Right lobe of liver (tissue), 6 donors: ENCODE data around the gene RUNDC3A. TPM values are rescaled to one million over a fixed set of nuclear protein-coding genes. Genes with fewer than 3 reads are reported as not detected.
"Not testable (repeated sequence)": the region's sequence is repeated elsewhere in the genome, so short reads cannot be mapped to it uniquely, and the experiment has no call there.

Source experiments
- ATAC-seq, 4 donors: fragments of 200-7000 bp; cut with Tn5 transposase; one replicate each; pipeline ENCODE4 v1.9.1; 2020; ENCODE audit warnings: mild to moderate bottlenecking in 4 of 4, moderate library complexity in 4 of 4
- DNase-seq, 3 donors: peaks; one replicate each; pipeline ENCODE4 v3.0.0-alpha.2; 2020
- H3K27ac ChIP-seq, 3 donors: fragments of 200-600 bp; one replicate each; pipeline ENCODE4 v1.8.0; 2022
- H3K27me3 ChIP-seq, 2 donors: fragments of 200-600 bp; one replicate each; pipeline ENCODE4 v1.8.0; 2022
- H3K36me3 ChIP-seq, 4 donors: fragments of 200-600 bp; sonication (generic) in 1 of 4; one replicate each; pipeline versions ENCODE4 v1.5.1 to v1.8.0; 2017 to 2022; ENCODE audit warnings: control low read depth in 1 of 4
- H3K4me1 ChIP-seq, 4 donors: fragments of 200-600 bp; sonication (generic) in 1 of 4; one replicate each; pipeline versions ENCODE4 v1.5.1 to v1.8.0; 2017 to 2022; ENCODE audit warnings: control low read depth in 1 of 4
- H3K4me3 ChIP-seq, 3 donors: fragments of 200-600 bp; one replicate each; pipeline ENCODE4 v1.8.0; 2022
- H3K9me3 ChIP-seq, 4 donors: fragments of 200-600 bp; sonication (generic) in 1 of 4; one replicate each; pipeline versions ENCODE4 v1.5.1 to v1.8.0; 2017 to 2022; ENCODE audit warnings: control low read depth in 1 of 4
- POLR2A ChIP-seq: fragments of 450-650 bp; IDR thresholded peaks from one replicate; pipeline ENCODE4 v1.6.1; 2017; ENCODE audit warnings: antibody characterized with exemption, mild to moderate bottlenecking
- WGBS: methylation state at CpG from one replicate; pipeline ENCODE4 v1.1.6; 2018; ENCODE audit warnings: low coverage, low lambda C conversion rate; ENCODE audit not compliant: insufficient coverage; ENCODE audit errors: missing lambda C conversion rate; 5-methylcytosine and 5-hydroxymethylcytosine counted together
- intact Hi-C, 2 donors: fragments of 100-400 bp; cut with DNase I; formaldehyde crosslinking; loops; one replicate each; pipeline versions ENCODE4 v1.11.2 to v1.14.1; 2022
- total RNA-seq, 6 experiments: library from RNA; depleted of rRNA in 2 of 6; stranded (reverse); fragments of >200 nt in 2 of 6; fragmentation: NEBNext Ultra II Directional in 3 of 6; extraction: Animal tissue kit (Norgen Biotek cat#: 25700) in 3 of 6; gene quantifications; one replicate each; pipeline versions ENCODE4 v1.1.0 to v1.2.4, GENCODE V29; 2016 to 2023
- TF ChIP-seq, protein P1 (sequence below), 4 donors: fragments of 200-600 bp in 3 of 4; fragments of 450-650 bp in 1 of 4; IDR thresholded peaks; one replicate each; pipeline versions ENCODE4 v1.5.1 to v1.8.0; 2016 to 2022; ENCODE audit warnings: antibody characterized with exemption in 4 of 4, mild to moderate bottlenecking in 2 of 4
- donor health status: DM: no; HTN: yes; CAD: no.
- donor health status: DM: no; HTN: no; CAD: no.
- donor health status: DM: no; HTN: no; CAD: no.
- donor health status: DM: no; HTN: yes; CAD: no.
- donor health status: DM: no; HTN: yes; CAD: no.

Gene RUNDC3A
- total RNA-seq, 6 experiments from 2014 or later: 0.12 to 0.75 TPM; not detected in 4

DNA sequence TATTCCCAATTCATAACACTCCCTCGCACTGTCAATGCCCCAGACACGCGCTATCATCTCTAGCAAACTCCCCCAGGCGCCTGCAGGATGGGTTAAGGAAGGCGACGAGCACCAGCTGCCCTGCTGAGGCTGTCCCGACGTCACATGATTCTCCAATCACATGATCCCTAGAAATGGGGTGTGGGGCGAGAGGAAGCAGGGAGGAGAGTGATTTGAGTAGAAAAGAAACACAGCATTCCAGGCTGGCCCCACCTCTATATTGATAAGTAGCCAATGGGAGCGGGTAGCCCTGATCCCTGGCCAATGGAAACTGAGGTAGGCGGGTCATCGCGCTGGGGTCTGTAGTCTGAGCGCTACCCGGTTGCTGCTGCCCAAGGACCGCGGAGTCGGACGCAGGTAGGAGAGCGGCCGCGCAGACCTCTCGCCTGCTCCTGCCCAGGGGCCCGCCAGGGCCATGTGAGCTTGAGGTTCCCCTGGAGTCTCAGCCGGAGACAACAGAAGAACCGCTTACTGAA, 36.6 kb downstream of the RUNDC3A start, which contains the start of gene GRN:
TSS of gene GRN (plus strand) at position 364 of the 515 bp plus-strand sequence. CDS start 3,863 bp downstream, outside the sequence.
- intact Hi-C loops: no loop called here
- no peaks in the 10 kb centered on the region for H3K9me3 ChIP-seq
- peak; percentile 91 to 97 (median 94) for DNase-seq
- peak within 1 kb of the TSS; percentile 78 to 87 (median 79) for H3K27ac ChIP-seq
- peaks cover 0 to 6% (median 0%) of the 10 kb centered on the region in 4 donors for H3K4me1 ChIP-seq
- peak; percentile 97 to 98 (median 98) for ATAC-seq
- no peaks in the 10 kb centered on the region for H3K27me3 ChIP-seq
- TF ChIP-seq, protein P1, sequence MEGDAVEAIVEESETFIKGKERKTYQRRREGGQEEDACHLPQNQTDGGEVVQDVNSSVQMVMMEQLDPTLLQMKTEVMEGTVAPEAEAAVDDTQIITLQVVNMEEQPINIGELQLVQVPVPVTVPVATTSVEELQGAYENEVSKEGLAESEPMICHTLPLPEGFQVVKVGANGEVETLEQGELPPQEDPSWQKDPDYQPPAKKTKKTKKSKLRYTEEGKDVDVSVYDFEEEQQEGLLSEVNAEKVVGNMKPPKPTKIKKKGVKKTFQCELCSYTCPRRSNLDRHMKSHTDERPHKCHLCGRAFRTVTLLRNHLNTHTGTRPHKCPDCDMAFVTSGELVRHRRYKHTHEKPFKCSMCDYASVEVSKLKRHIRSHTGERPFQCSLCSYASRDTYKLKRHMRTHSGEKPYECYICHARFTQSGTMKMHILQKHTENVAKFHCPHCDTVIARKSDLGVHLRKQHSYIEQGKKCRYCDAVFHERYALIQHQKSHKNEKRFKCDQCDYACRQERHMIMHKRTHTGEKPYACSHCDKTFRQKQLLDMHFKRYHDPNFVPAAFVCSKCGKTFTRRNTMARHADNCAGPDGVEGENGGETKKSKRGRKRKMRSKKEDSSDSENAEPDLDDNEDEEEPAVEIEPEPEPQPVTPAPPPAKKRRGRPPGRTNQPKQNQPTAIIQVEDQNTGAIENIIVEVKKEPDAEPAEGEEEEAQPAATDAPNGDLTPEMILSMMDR (IDR thresholded peaks at IDR 0.05): no peak
- peak; percentile 91 for TF ChIP-seq POLR2A
- WGBS: 0% methylated on average over 5 of the region's 26 CpGs
- peak within 1 kb of the TSS; percentile 63 to 87 (median 78) for H3K4me3 ChIP-seq
- H3K36me3 ChIP-seq: peaks cover 0 to 3% (median 0%) of the 10 kb centered on the region in 4 donors

DNA sequence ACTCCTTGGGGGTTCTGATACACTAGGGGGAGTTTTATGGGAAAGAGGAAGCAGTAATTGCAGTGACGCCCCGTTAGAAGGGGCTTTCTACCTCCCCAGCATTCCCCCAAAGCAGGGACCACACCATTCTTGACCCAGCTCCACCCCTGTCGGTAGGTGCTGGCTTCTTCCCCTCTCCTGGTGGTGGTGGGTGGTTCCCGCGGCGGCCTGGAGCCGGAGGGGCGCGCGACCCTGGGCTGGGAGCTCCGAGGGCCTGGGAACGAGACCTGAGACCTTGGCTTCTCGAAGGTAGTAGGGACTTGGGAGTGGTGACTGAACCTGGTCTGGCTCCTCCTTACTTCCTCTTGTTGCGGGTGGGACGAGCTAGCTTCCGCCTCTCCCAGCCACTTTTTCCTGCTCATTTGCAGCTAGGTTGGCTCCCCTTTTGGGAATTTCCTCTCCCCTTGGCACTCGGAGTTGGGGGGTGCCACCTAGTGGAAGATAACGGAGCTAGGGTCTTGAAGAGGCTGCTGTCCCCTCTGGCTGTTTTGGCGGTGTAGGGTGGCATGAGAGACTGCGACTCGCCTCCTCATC, 37.1 kb downstream of the RUNDC3A start:
- Histone ChIP-seq H3K4me3 (peak overlapping the region; percentile 63 to 87 (median 78)), H3K27me3 (no peaks in the 10 kb centered on the region), H3K4me1 (peaks cover 0 to 6% (median 0%) of the 10 kb centered on the region in 4 donors), H3K9me3 (no peaks in the 10 kb centered on the region), H3K36me3 (peaks cover 0 to 5% (median 0%) of the 10 kb centered on the region in 4 donors), H3K27ac (peak overlapping the region; percentile 78 to 87 (median 79))
- WGBS: 1% methylated on average over 16 of the region's 21 CpGs
- peak; percentile 29 to 53 (median 34) for ATAC-seq
- intact Hi-C loops: no loop called here
- DNase-seq: peak in 1 of 3 donors; percentile 60
- TF ChIP-seq, protein P1 (IDR thresholded peaks at IDR 0.05): peak; percentile 31 to 41 (median 36)
- TF ChIP-seq POLR2A: peak; percentile 1

DNA sequence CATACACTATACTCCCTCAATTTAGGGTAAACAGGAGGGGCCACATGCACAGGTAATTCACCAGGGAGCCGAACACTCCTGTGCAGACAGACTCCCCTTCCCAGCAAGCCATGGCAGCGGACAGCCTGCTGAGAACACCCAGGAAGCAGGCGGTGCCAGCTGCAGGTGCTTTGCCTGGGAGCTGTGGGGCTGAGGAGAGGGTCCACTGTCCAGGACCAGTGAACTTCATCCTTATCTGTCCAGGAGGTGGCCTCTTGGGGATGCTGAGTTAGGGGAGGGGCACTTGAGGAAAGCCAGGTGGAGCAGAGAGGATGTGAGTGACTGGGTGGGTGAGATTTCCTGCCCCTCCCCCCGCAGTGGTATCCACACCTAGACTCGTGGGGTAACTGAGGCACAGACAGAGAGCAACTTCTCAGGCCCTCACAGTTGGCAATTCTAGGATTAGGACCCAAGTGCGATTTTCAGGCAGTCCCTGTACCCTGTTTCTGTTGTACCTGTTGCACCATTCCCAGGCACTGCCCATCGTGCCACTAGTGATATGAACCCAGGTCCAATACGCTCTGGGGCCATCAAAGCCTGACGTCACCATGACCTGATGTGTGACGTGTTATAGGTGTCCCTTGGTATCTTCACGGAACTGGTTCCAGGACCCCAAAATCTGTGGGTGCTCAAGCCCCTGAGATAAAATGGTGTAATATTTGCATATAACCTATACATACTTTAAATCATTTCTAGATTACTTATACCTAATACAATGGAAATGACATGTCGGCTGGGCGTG, 37.9 kb downstream of the RUNDC3A start:
- Histone ChIP-seq H3K9me3 (no peaks in the 10 kb centered on the region), H3K4me3 (peak overlapping the region; percentile 63 to 87 (median 78)), H3K36me3 (peaks cover 0 to 12% (median 2%) of the 10 kb centered on the region in 4 donors), H3K27ac (peak overlapping the region in 2 of 3 donors; percentile 79 to 87), H3K27me3 (no peaks in the 10 kb centered on the region), H3K4me1 (peaks cover 0 to 6% (median 0%) of the 10 kb centered on the region in 4 donors)
- ATAC-seq (no peak), DNase-seq (no peak)
- WGBS: 72% methylated on average over 6 of the region's 13 CpGs
- intact Hi-C loops: no loop called here
- TF ChIP-seq POLR2A: no peak
- TF ChIP-seq, protein P1 (IDR thresholded peaks at IDR 0.05): peak in 1 of 4 donors; percentile 1

DNA sequence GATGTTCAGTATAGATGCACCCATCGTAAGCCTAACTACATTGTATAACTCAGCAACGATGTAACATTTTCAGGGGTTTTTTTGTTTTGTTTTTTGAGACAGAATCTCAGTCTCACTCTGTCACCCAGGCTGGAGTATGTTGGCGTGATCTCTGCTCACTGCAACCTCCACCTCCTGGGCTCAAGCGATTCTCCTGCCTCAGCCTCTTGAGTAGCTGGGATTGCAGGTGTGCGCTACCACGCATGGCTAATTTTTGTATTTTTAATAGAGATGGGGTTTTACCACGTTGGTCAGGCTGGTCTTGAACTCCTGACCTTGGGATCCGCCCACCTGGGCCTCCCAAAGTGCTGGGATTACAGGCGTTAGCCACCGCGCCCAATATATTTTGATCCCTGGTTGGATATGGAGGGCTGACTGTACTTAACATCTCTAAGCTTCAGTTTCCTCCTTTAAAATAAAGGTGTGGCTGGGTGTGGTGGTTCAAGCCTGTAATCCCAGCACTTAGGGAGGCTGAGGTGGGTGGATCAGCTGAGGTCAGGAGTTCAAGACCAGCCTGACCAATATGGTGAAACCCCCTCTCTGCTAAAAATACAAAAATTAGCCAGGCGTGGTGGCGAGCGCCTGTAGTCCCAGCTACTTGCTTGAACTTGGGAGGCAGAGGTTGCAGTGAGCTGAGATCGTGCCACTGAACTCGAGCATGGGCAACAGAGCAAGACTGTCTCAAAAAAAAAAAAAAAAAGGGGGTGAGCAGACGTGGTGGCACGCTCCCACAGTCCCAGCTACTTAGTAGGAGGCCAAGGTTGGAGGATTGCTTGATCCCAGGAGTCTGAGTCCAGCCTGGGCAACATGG, 39.0 kb downstream of the RUNDC3A start:
- ATAC-seq, H3K9me3 ChIP-seq, DNase-seq, H3K27ac ChIP-seq, H3K4me3 ChIP-seq, H3K27me3 ChIP-seq, H3K4me1 ChIP-seq, intact Hi-C loops: not testable (repeated sequence)
- H3K36me3 ChIP-seq: peaks cover 0 to 24% (median 10%) of the 10 kb centered on the region in 4 donors
- 81% methylated on average over 13 of the region's 18 CpGs for WGBS
